Measurements from ENCODE around the gene GNAZ. TPM values are rescaled to one million over a fixed set of nuclear protein-coding genes. Genes with fewer than 3 reads are reported as not detected.

Gene GNAZ
- total RNA-seq, 1 donor = 1.3 TPM

- no peak for TF ChIP-seq CTCF (IDR thresholded peaks at IDR 0.05; ENCODE audit: insufficient read depth, low read depth, low read length)
- no peak for DNase-seq (ENCODE audit: low read depth)
- no peak overlapping the region for H3K4me3 ChIP-seq (ENCODE audit: low read depth, low read length)
Observed at GRCh38 chr22:23113847-23114720, 43.8 kb downstream of the GNAZ start.

DNA sequence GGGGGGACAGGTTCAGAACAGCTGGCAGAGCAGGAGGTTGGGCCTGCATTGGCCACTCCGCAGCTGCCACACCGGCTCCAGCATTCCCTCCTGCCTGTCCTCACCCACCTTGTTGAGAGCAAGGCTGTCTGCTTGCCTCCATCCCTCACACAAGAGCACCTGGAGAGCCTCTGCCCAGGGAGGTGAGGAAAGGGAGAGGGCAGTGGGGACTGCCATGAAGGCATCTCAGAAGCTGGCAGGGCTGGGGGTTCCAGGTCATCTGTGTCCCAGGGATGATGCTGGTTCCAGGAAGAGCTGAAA, 44.4 kb downstream of the GNAZ start:
- DNase-seq (ENCODE audit: low read depth) = no peak
- no peak overlapping the region for H3K4me3 ChIP-seq (ENCODE audit: low read depth, low read length)
- no peak for TF ChIP-seq CTCF (IDR thresholded peaks at IDR 0.05; ENCODE audit: insufficient read depth, low read depth, low read length)

DNA sequence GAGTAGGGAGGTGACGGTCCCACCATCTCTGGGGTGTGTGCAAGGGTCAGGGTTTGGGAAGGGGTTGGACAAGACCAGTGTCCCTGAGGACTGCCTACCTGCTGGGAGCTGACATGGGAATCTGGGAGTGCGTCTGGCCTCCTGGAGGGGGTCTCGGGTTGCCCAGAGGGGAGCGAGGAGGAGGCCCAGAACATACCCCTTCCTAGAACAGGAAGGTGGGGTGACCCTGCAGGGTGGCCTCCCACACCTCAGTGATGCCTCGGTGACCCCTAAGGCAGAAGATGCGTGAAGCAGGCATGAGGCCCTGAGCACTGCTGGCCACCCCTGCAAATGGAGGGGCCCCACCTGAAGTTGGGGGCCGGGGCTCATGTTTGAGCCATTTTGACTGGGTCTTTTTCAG, 45.0 kb downstream of the GNAZ start:
- no peak for DNase-seq (ENCODE audit: low read depth)
- no peak for TF ChIP-seq CTCF (IDR thresholded peaks at IDR 0.05; ENCODE audit: insufficient read depth, low read depth, low read length)
- H3K4me3 ChIP-seq (ENCODE audit: low read depth, low read length) = no peak overlapping the region

GRCh38 chr22:23115825-23116494, 45.6 kb downstream of the GNAZ start:
- no peak for DNase-seq (ENCODE audit: low read depth)
- no peak for TF ChIP-seq CTCF (IDR thresholded peaks at IDR 0.05; ENCODE audit: insufficient read depth, low read depth, low read length)
- H3K4me3 ChIP-seq (ENCODE audit: low read depth, low read length) = no peak overlapping the region

DNA sequence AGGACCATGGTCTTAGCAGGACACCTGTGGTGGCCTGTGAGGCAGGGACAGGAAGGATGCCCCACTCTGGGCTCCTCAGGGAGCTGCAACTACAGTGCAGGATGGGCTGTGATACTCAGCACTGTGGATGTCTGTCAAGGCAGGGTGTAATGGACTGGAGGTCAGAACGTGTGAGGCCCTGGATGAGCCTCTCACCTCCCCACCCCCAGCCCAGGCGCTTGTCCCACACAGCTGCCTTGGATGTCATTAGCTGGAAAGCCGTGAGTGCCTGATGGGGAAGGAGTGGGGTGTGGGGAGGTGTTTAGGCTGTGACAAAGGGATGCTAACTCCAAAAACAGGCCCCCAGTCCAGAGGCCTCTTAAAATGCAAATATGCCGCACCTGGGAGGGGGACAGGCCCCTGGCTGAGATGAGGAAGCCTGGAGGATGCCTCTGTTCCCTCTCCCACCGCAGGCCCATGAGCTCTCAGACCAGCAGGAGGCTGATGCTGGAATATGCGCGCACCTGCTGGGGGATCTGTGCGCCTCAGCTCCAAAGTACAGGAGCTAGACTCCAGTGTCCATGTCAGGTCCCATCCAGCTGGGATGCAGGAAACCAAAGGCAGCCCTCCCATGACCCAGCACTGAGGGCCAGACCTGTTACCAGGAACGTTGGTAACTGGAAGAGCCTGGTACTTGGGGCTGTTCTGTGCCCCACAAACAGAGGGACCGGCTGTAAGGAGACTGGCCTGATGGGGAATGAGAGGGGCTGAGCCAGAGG, 46.4 kb downstream of the GNAZ start:
- DNase-seq (ENCODE audit: low read depth) = no peak
- no peak overlapping the region for H3K4me3 ChIP-seq (ENCODE audit: low read depth, low read length)
- no peak for TF ChIP-seq CTCF (IDR thresholded peaks at IDR 0.05; ENCODE audit: insufficient read depth, low read depth, low read length)

DNA sequence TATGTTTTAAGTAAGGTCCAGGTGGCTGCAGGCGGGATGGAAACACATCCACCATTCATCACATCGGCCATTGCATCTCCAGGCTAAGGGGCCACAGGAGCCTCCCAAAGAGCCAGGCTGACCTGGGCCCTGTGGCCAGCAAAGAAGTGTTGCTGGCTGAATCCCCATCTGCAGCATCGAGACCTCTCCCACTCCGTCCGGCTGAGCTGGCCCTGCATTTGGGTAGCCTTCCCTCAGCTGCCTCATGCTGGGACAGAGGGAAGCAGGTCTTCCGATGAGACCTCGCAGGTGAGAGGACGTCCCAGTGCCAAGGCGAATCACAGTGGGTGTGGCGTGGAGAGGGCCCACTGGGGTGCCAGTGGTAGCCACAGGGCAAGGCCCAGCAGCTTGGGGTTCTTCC, 47.0 kb downstream of the GNAZ start:
- DNase-seq (ENCODE audit: low read depth) = no peak
- TF ChIP-seq CTCF (IDR thresholded peaks at IDR 0.05; ENCODE audit: insufficient read depth, low read depth, low read length) = no peak
- no peak overlapping the region for H3K4me3 ChIP-seq (ENCODE audit: low read depth, low read length)

Data from fibroblast of villous mesenchyme (primary cell).